ENCODE measurements around the gene FGF7. TPM values are rescaled to one million over a fixed set of nuclear protein-coding genes. Genes with fewer than 3 reads are reported as not detected.

The FGF7 gene
- polyA plus RNA-seq, 1 donor from 2014 or later, result 0.04 TPM

GRCh38 chr15:49436751-49437150, 13.7 kb downstream of the FGF7 start:
- H3K79me2 ChIP-seq (replicated peaks; ENCODE audit: insufficient read depth, low read length), result no peaks in the 10 kb centered on the region
- H3K4me2 ChIP-seq (ENCODE audit: low read length), result no peak overlapping the region

GRCh38 chr15:49438962-49439631, 16.1 kb downstream of the FGF7 start:
- H3K27me3 ChIP-seq (ENCODE audit: insufficient read depth, low read depth, low read length), result no peaks in the 10 kb centered on the region
- H4K20me1 ChIP-seq (ENCODE audit: insufficient read depth), result no peaks in the 10 kb centered on the region
- no peaks in the 10 kb centered on the region for H3F3A ChIP-seq (ENCODE audit: insufficient read depth, low read length, poor library complexity, severe bottlenecking)
- H3K79me2 ChIP-seq (replicated peaks; ENCODE audit: insufficient read depth, low read length), result no peaks in the 10 kb centered on the region
- no peak overlapping the region for H3K4me2 ChIP-seq (ENCODE audit: low read length)
- H3K9me3 ChIP-seq (ENCODE audit: low read length), result no peaks in the 10 kb centered on the region
- H3K4me3 ChIP-seq (ENCODE audit: low read length), result no peak overlapping the region
- H3K27ac ChIP-seq (ENCODE audit: low read length), result no peak overlapping the region
- no peak overlapping the region for H3K9ac ChIP-seq (ENCODE audit: low read length)
- no peaks in the 10 kb centered on the region for H3K36me3 ChIP-seq (ENCODE audit: insufficient read depth, low read length)
- H3K9me2 ChIP-seq (ENCODE audit: insufficient read depth, low read length), result no peaks in the 10 kb centered on the region
- H2AFZ ChIP-seq (ENCODE audit: low read depth, low read length), result no peak overlapping the region
- TF ChIP-seq RAD21 (conservative IDR thresholded peaks at IDR 0.05) (no peak), CTCF (IDR thresholded peaks at IDR 0.05; ENCODE audit: poor library complexity, severe bottlenecking) (no peak), TAF1 (IDR thresholded peaks at IDR 0.05; ENCODE audit: low read depth) (no peak), MXI1 (conservative IDR thresholded peaks at IDR 0.05; ENCODE audit: poor library complexity, severe bottlenecking) (no peak), EZH2 (IDR thresholded peaks at IDR 0.05; ENCODE audit: borderline replicate concordance, insufficient read depth, low read length, poor library complexity, severe bottlenecking) (no peak), EP300 (conservative IDR thresholded peaks at IDR 0.05; ENCODE audit: poor library complexity, severe bottlenecking) (no peak)

More at GRCh38 chr15:49436751-49437150, 13.7 kb downstream of the FGF7 start:
- Histone ChIP-seq H2AFZ (ENCODE audit: low read depth, low read length) (no peak overlapping the region), H3F3A (ENCODE audit: insufficient read depth, low read length, poor library complexity, severe bottlenecking) (no peaks in the 10 kb centered on the region), H4K20me1 (ENCODE audit: insufficient read depth) (no peaks in the 10 kb centered on the region), H3K27ac (ENCODE audit: low read length) (no peak overlapping the region), H3K36me3 (ENCODE audit: insufficient read depth, low read length) (no peaks in the 10 kb centered on the region), H3K9me3 (ENCODE audit: low read length) (no peaks in the 10 kb centered on the region), H3K9ac (ENCODE audit: low read length) (no peak overlapping the region), H3K9me2 (ENCODE audit: insufficient read depth, low read length) (no peaks in the 10 kb centered on the region), H3K4me3 (ENCODE audit: low read length) (no peak overlapping the region), H3K27me3 (ENCODE audit: insufficient read depth, low read depth, low read length) (no peaks in the 10 kb centered on the region)
- TF ChIP-seq RAD21 (conservative IDR thresholded peaks at IDR 0.05) (no peak), MXI1 (conservative IDR thresholded peaks at IDR 0.05; ENCODE audit: poor library complexity, severe bottlenecking) (no peak), POLR2AphosphoS5 (IDR thresholded peaks at IDR 0.05) (no peak), REST (IDR thresholded peaks at IDR 0.05; ENCODE audit: borderline replicate concordance) (no peak), TAF1 (IDR thresholded peaks at IDR 0.05; ENCODE audit: low read depth) (no peak), EZH2 (IDR thresholded peaks at IDR 0.05; ENCODE audit: borderline replicate concordance, insufficient read depth, low read length, poor library complexity, severe bottlenecking) (no peak), SMC3 (conservative IDR thresholded peaks at IDR 0.05; ENCODE audit: poor library complexity) (no peak), EP300 (conservative IDR thresholded peaks at IDR 0.05; ENCODE audit: poor library complexity, severe bottlenecking) (no peak), CTCF (IDR thresholded peaks at IDR 0.05; ENCODE audit: poor library complexity, severe bottlenecking) (no peak)
